Measurements from ENCODE around the gene EYA2.

DNA sequence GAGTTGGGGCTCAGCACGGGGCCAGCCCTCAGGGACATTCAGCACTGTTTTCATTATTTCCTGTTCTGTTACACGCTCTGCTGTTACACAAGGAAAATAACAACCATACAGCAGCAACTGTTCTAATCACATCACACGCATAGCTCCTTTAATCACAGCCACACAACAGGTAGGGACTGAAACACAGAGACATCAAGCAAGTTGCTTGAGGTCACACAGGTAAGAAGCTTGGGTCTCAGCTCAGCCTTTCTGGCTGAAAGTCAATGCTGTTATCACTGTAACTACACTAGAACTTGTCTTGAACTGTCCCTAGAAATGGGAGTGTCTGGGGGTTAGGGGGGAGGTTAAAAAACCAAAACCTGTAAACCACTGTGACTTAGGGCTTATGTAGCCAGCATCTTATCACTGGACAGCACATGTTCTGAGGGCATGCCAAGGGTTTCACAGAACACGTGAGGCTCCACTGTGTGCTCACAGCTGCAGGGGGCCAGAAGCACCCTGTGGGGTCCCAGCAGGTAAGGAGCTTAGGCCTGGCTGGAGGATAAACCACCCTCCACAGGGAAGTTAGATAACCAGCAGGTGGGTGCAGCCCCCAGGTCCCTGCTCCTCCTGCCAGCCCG lies 146.0 kb downstream of the EYA2 start:
- TF ChIP-seq, protein P1, sequence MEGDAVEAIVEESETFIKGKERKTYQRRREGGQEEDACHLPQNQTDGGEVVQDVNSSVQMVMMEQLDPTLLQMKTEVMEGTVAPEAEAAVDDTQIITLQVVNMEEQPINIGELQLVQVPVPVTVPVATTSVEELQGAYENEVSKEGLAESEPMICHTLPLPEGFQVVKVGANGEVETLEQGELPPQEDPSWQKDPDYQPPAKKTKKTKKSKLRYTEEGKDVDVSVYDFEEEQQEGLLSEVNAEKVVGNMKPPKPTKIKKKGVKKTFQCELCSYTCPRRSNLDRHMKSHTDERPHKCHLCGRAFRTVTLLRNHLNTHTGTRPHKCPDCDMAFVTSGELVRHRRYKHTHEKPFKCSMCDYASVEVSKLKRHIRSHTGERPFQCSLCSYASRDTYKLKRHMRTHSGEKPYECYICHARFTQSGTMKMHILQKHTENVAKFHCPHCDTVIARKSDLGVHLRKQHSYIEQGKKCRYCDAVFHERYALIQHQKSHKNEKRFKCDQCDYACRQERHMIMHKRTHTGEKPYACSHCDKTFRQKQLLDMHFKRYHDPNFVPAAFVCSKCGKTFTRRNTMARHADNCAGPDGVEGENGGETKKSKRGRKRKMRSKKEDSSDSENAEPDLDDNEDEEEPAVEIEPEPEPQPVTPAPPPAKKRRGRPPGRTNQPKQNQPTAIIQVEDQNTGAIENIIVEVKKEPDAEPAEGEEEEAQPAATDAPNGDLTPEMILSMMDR (IDR thresholded peaks at IDR 0.05), result no peak
- TF ChIP-seq EP300 (IDR thresholded peaks at IDR 0.05), result no peak

Data from gastroesophageal sphincter (tissue), 3 donors.